ENCODE data around the gene TLR1. TPM values are rescaled to one million over a fixed set of nuclear protein-coding genes. Genes with fewer than 3 reads are reported as not detected.
A peak's percentile ranks its signal among the peaks of the same experiment; 100 is the strongest.
"Not testable (repeated sequence)": the region's sequence is repeated elsewhere in the genome, so short reads cannot be mapped to it uniquely, and the experiment has no call there.

TLR1 gene
- total RNA-seq, 1 experiment from 2014 or later = 103 TPM

DNA sequence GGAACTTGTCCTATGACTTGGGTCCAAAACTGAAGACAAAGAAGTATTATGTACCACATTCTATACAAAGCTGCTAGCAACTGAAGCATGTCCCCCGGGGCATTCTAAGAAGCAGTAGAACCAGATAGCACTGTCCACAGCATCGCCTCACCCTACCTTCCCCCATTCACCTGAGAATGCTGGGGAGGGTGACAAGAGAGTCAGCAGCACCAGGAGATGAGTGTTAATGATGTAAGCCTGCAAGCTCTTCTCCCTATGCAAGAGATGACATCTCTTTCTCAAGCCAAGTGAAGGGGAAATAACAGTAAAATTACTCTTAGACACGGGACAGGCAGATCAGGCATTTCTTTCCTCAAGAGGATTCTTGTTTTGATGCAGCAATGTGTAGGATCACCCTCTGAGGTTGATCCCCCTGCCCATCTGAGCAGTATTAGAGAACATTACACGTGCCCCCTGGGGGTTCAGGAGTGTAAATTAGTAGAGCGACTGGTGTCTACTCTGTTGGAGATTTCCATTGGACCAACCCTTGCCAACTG, 13.9 kb upstream of the TLR1 start:
- DNase-seq = no peak
- Histone ChIP-seq H3K9ac (ENCODE audit: low read length) (peak overlapping the region; percentile 47), H3K4me1 (ENCODE audit: low read length) (peaks cover 57% of the 10 kb centered on the region), H3K27ac (ENCODE audit: low read length) (peak overlapping the region; percentile 71), H3K4me2 (ENCODE audit: low read depth, low read length, poor library complexity, severe bottlenecking) (peak overlapping the region; percentile 44), H3K9me2 (replicated peaks; ENCODE audit: insufficient read depth, low read length) (no peaks in the 10 kb centered on the region), H3K79me2 (ENCODE audit: low read length) (peaks cover 6% of the 10 kb centered on the region; the same call in 1 of the 2 replicates), H2AFZ (ENCODE audit: low read length) (no peak overlapping the region; the same call in 1 of the 2 replicates), H3K36me3 (ENCODE audit: insufficient read depth, low read length) (peaks cover 13% of the 10 kb centered on the region; the same call in 1 of the 2 replicates), H3K9me3 (ENCODE audit: low read length) (peaks cover 7% of the 10 kb centered on the region; the same call in 1 of the 2 replicates), H3K4me3 (ENCODE audit: low read length) (peak overlapping the region; percentile 9; the same call in 1 of the 2 replicates), H4K20me1 (ENCODE audit: insufficient read depth, low read depth, low read length) (no peaks in the 10 kb centered on the region), H3K27me3 (ENCODE audit: low read length) (no peaks in the 10 kb centered on the region)

DNA sequence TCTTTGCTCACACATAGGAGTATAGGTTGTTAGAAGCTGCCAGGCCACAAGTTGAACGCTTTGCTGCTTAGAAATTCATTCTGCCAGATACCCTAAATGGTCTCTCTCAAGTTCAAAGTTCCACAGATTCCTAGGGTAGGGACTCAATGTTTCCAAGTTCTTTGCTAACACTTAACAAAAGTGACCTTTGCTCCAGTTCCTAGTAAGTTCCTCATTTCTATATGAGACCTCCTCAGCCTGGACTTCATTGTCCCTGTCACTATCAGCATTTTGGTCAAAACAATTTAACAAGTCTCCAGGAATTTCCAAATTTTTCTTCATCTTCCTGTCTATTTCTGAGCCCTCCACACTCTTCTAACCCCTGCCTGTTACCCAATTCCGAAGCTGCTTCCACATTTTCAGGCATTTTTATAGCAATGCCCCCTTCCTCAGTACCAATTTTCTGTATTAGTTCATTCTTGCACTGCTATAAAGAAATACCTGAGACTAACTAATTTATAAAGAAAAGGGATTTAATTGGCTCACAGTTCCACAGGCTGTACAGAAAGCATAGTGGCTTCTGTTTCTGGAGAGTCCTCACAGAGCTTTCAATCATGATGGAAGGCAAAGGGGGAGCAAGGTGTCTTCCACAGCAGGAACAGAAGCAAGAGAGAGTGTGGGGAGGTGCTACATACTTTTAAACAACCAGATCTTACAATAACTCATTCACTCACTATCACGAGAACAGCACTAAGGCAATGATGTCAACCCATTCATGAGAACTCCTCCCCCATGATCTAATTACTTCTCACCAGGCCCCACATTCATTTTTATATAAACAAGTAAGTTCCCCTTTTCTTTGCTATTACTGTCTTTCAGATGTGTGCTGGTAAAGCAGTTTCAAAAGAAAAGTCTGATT, 11.5 kb upstream of the TLR1 start:
- Histone ChIP-seq H3K4me1 (ENCODE audit: low read length) (peaks cover 57% of the 10 kb centered on the region), H3K4me2 (ENCODE audit: low read depth, low read length, poor library complexity, severe bottlenecking) (peak overlapping the region; percentile 68), H3K27ac (ENCODE audit: low read length) (peak overlapping the region; percentile 93), H3K9me2 (replicated peaks; ENCODE audit: insufficient read depth, low read length) (no peaks in the 10 kb centered on the region), H3K9ac (ENCODE audit: low read length) (peak overlapping the region; percentile 63), H3K27me3 (ENCODE audit: low read length) (no peaks in the 10 kb centered on the region), H3K4me3 (ENCODE audit: low read length) (peak overlapping the region; percentile 56), H2AFZ (ENCODE audit: low read length) (no peak overlapping the region), H3K36me3 (ENCODE audit: insufficient read depth, low read length) (peaks cover 13% of the 10 kb centered on the region; the same call in 1 of the 2 replicates), H3K79me2 (ENCODE audit: low read length) (peaks cover 6% of the 10 kb centered on the region; the same call in 1 of the 2 replicates), H4K20me1 (ENCODE audit: insufficient read depth, low read depth, low read length) (no peaks in the 10 kb centered on the region), H3K9me3 (ENCODE audit: low read length) (peaks cover 7% of the 10 kb centered on the region; the same call in 1 of the 2 replicates)
- DNase-seq = peak; percentile 89

DNA sequence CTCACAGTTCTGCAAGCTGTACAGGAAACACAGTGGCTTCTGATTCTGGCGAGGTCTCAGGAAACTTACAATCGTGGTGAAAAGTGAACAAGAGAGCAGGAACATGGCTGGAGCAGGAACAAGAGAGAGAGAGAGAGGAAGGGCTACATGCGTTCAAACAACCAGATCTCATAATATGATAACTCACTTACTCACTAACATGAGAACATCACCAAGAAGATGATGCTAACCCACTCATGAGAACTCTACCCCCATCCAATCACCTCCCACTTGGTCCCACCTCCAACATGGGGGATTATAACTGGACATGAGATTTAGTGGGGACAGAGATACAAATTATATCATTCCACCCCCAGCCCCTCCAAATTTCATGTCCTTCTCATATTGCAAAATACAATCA, 9.8 kb upstream of the TLR1 start:
- peaks cover 7% of the 10 kb centered on the region; the same call in 1 of the 2 replicates for H3K9me3 ChIP-seq (ENCODE audit: low read length)
- H3K27ac ChIP-seq (ENCODE audit: low read length) = peak overlapping the region; percentile 93; the same call in 1 of the 2 replicates
- no peaks in the 10 kb centered on the region for H3K9me2 ChIP-seq (replicated peaks; ENCODE audit: insufficient read depth, low read length)
- no peak overlapping the region for H2AFZ ChIP-seq (ENCODE audit: low read length)
- no peak overlapping the region for H3K9ac ChIP-seq (ENCODE audit: low read length)
- no peak overlapping the region for H3K4me3 ChIP-seq (ENCODE audit: low read length)
- no peaks in the 10 kb centered on the region for H4K20me1 ChIP-seq (ENCODE audit: insufficient read depth, low read depth, low read length)
- H3K27me3 ChIP-seq (ENCODE audit: low read length) = no peaks in the 10 kb centered on the region
- peaks cover 52% of the 10 kb centered on the region for H3K4me1 ChIP-seq (ENCODE audit: low read length)
- no peak overlapping the region for H3K4me2 ChIP-seq (ENCODE audit: low read depth, low read length, poor library complexity, severe bottlenecking)
- H3K36me3 ChIP-seq (ENCODE audit: insufficient read depth, low read length) = peaks cover 13% of the 10 kb centered on the region; the same call in 1 of the 2 replicates
- DNase-seq = no peak
- H3K79me2 ChIP-seq (ENCODE audit: low read length) = peaks cover 6% of the 10 kb centered on the region; the same call in 1 of the 2 replicates

DNA sequence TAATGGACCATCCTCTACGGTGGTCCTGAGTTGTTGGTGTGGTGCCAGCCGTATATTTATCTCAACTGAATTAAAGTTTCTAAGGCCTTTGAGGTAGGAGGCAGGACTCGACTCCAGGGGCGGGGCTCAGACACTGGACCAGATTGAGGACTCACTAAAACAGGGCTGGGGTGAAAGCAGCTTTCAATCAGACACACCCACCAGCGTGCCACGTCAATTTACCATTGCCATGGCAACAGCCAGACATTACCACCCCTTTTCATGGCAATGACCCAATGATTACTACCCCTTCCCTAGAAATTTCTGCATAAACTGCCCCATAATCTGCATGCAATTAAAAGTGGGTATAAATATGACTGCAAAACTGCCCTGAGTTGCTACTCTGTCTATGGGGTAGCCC, 6.7 kb upstream of the TLR1 start:
- peaks cover 7% of the 10 kb centered on the region; the same call in 1 of the 2 replicates for H3K9me3 ChIP-seq (ENCODE audit: low read length)
- H4K20me1 ChIP-seq (ENCODE audit: insufficient read depth, low read depth, low read length) = no peaks in the 10 kb centered on the region
- H3K4me1 ChIP-seq (ENCODE audit: low read length) = peaks cover 26% of the 10 kb centered on the region
- peaks cover 6% of the 10 kb centered on the region; the same call in 1 of the 2 replicates for H3K79me2 ChIP-seq (ENCODE audit: low read length)
- no peak overlapping the region for H3K9ac ChIP-seq (ENCODE audit: low read length)
- no peak overlapping the region for H3K4me2 ChIP-seq (ENCODE audit: low read depth, low read length, poor library complexity, severe bottlenecking)
- no peaks in the 10 kb centered on the region for H3K9me2 ChIP-seq (replicated peaks; ENCODE audit: insufficient read depth, low read length)
- H3K27me3 ChIP-seq (ENCODE audit: low read length) = no peaks in the 10 kb centered on the region
- H3K27ac ChIP-seq (ENCODE audit: low read length) = 0 out of 2 replicates have a peak overlapping the region, but pooled peaks have one; percentile 7
- DNase-seq = no peak
- no peak overlapping the region for H3K4me3 ChIP-seq (ENCODE audit: low read length)
- H3K36me3 ChIP-seq (ENCODE audit: insufficient read depth, low read length) = peaks cover 13% of the 10 kb centered on the region; the same call in 1 of the 2 replicates
- no peak overlapping the region for H2AFZ ChIP-seq (ENCODE audit: low read length)

DNA sequence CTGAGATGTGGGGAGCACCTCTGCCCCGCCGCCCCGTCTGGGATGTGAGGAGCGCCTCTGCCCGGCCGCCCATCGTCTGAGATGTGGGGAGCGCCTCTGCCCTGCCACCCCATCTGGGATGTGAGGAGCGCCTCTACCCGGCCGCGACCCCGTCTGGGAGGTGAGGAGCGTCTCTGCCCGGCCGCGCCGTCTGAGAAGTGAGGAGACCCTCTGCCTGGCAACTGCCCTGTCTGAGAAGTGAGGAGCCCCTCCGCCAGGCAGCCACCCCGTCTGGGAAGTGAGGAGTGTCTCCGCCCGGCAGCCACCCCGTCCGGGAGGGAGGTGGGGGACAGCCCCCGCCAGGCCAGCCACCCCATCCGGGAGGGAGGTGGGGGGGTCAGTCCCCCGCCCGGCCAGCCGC, 2.9 kb upstream of the TLR1 start:
- H3K9me3 ChIP-seq (ENCODE audit: low read length); DNase-seq; H3K4me2 ChIP-seq (ENCODE audit: low read depth, low read length, poor library complexity, severe bottlenecking); H3K4me3 ChIP-seq (ENCODE audit: low read length); H3K9me2 ChIP-seq (replicated peaks; ENCODE audit: insufficient read depth, low read length); H3K9ac ChIP-seq (ENCODE audit: low read length); H3K27me3 ChIP-seq (ENCODE audit: low read length); H3K27ac ChIP-seq (ENCODE audit: low read length); H3K36me3 ChIP-seq (ENCODE audit: insufficient read depth, low read length); H2AFZ ChIP-seq (ENCODE audit: low read length); H4K20me1 ChIP-seq (ENCODE audit: insufficient read depth, low read depth, low read length): not testable (repeated sequence)
- peaks cover 21% of the 10 kb centered on the region for H3K79me2 ChIP-seq (ENCODE audit: low read length)
- peaks cover 43% of the 10 kb centered on the region for H3K4me1 ChIP-seq (ENCODE audit: low read length)

DNA sequence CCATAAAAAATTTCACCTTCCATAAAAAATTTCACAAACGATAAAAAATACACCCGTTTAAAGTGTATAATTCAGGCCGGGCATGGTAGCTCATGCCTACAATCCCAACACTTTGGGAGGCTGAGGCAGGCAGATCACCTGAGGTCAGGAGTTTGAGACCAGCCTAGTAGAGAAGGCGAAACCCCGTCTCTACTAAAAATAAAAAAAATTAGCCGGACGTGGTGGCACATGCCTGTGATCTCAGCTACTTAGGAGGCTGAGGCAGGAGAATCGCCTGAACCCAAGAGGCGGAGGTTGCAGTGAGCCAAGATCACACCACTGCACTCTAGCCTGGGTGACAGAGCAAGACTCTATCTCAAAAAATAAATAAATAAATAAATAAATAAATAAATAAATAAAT, 1.7 kb upstream of the TLR1 start:
- not testable (repeated sequence) for H3K9me3 ChIP-seq (ENCODE audit: low read length); H3K9me2 ChIP-seq (replicated peaks; ENCODE audit: insufficient read depth, low read length); DNase-seq; H3K9ac ChIP-seq (ENCODE audit: low read length); H4K20me1 ChIP-seq (ENCODE audit: insufficient read depth, low read depth, low read length); H3K27me3 ChIP-seq (ENCODE audit: low read length)
- H3K79me2 ChIP-seq (ENCODE audit: low read length) = peaks cover 25% of the 10 kb centered on the region
- H3K36me3 ChIP-seq (ENCODE audit: insufficient read depth, low read length) = peaks cover 15% of the 10 kb centered on the region; the same call in 1 of the 2 replicates
- peak overlapping the region; percentile 93 for H3K27ac ChIP-seq (ENCODE audit: low read length)
- peaks cover 43% of the 10 kb centered on the region for H3K4me1 ChIP-seq (ENCODE audit: low read length)
- peak overlapping the region; percentile 38; the same call in 1 of the 2 replicates for H2AFZ ChIP-seq (ENCODE audit: low read length)
- peak overlapping the region; percentile 81 for H3K4me2 ChIP-seq (ENCODE audit: low read depth, low read length, poor library complexity, severe bottlenecking)
- H3K4me3 ChIP-seq (ENCODE audit: low read length) = peak overlapping the region; percentile 63

- Histone ChIP-seq H3K4me3 (ENCODE audit: low read length) (peak overlapping the region; percentile 63), H3K4me1 (ENCODE audit: low read length) (peaks cover 43% of the 10 kb centered on the region), H3K36me3 (ENCODE audit: insufficient read depth, low read length) (peaks cover 21% of the 10 kb centered on the region), H3K9me2 (replicated peaks; ENCODE audit: insufficient read depth, low read length) (no peaks in the 10 kb centered on the region), H3K79me2 (ENCODE audit: low read length) (peaks cover 25% of the 10 kb centered on the region), H3K27me3 (ENCODE audit: low read length) (no peaks in the 10 kb centered on the region), H3K27ac (ENCODE audit: low read length) (peak overlapping the region; percentile 93), H2AFZ (ENCODE audit: low read length) (peak overlapping the region; percentile 38; the same call in 1 of the 2 replicates), H4K20me1 (ENCODE audit: insufficient read depth, low read depth, low read length) (no peaks in the 10 kb centered on the region), H3K4me2 (ENCODE audit: low read depth, low read length, poor library complexity, severe bottlenecking) (peak overlapping the region; percentile 81), H3K9me3 (ENCODE audit: low read length) (peaks cover 3% of the 10 kb centered on the region; the same call in 1 of the 2 replicates), H3K9ac (ENCODE audit: low read length) (peak overlapping the region; percentile 72)
- peak; percentile 88 for DNase-seq
These were observed 1.0 kb upstream of the TLR1 start for GRCh38 chr4:38805530-38806145.

All from Karpas-422 (cell line).